ENCODE data around the gene CEACAM20.
"Not testable (repeated sequence)": the region's sequence is repeated elsewhere in the genome, so short reads cannot be mapped to it uniquely, and the experiment has no call there.

CEACAM20 gene

GRCh38 chr19:44529536-44529935 lies at the start of gene CEACAM20:
Gene CEACAM20 (minus strand): TSS chr19:44529675. CDS start chr19:44529509, 166 bp downstream.
- DNase-seq (ENCODE audit: low read depth, low spot score), result no peak

GRCh38 chr19:44577566-44577874 lies 48.0 kb upstream of the CEACAM20 start:
- DNase-seq (ENCODE audit: low read depth, low spot score), result no peak

GRCh38 chr19:44576843-44577565 lies 47.5 kb upstream of the CEACAM20 start:
- no peak for DNase-seq (ENCODE audit: low read depth, low spot score)

GRCh38 chr19:44575116-44575700 lies 45.7 kb upstream of the CEACAM20 start:
- DNase-seq (ENCODE audit: low read depth, low spot score), result no peak

GRCh38 chr19:44574186-44574950 lies 44.9 kb upstream of the CEACAM20 start:
- no peak for DNase-seq (ENCODE audit: low read depth, low spot score)

GRCh38 chr19:44573627-44574026 lies 44.2 kb upstream of the CEACAM20 start:
- DNase-seq (ENCODE audit: low read depth, low spot score), result no peak

- no peak for DNase-seq (ENCODE audit: low read depth, low spot score)
Measured at GRCh38 chr19:44573183-44573582, 43.7 kb upstream of the CEACAM20 start.

GRCh38 chr19:44572581-44572900 lies 43.1 kb upstream of the CEACAM20 start:
- DNase-seq (ENCODE audit: low read depth, low spot score), result no peak

GRCh38 chr19:44571830-44572580 lies 42.5 kb upstream of the CEACAM20 start:
- no peak for DNase-seq (ENCODE audit: low read depth, low spot score)

- DNase-seq (ENCODE audit: low read depth, low spot score), result peak; percentile 51
Measured at GRCh38 chr19:44570984-44571684, 41.7 kb upstream of the CEACAM20 start.

GRCh38 chr19:44570603-44570983 lies 41.1 kb upstream of the CEACAM20 start:
- no peak for DNase-seq (ENCODE audit: low read depth, low spot score)

GRCh38 chr19:44567745-44568144 lies 38.3 kb upstream of the CEACAM20 start:
- DNase-seq (ENCODE audit: low read depth, low spot score), result no peak

- no peak for DNase-seq (ENCODE audit: low read depth, low spot score)
Measured at GRCh38 chr19:44566984-44567383, 37.5 kb upstream of the CEACAM20 start.

- not testable (repeated sequence) for DNase-seq (ENCODE audit: low read depth, low spot score)
Measured at GRCh38 chr19:44563086-44563655, 33.7 kb upstream of the CEACAM20 start.

GRCh38 chr19:44557933-44558332 lies 28.5 kb upstream of the CEACAM20 start:
- no peak for DNase-seq (ENCODE audit: low read depth, low spot score)

GRCh38 chr19:44554641-44555246 lies 25.3 kb upstream of the CEACAM20 start:
- DNase-seq (ENCODE audit: low read depth, low spot score), result no peak

- no peak for DNase-seq (ENCODE audit: low read depth, low spot score)
Measured at GRCh38 chr19:44553478-44554171, 24.1 kb upstream of the CEACAM20 start.

GRCh38 chr19:44552324-44552723 lies 22.8 kb upstream of the CEACAM20 start:
- no peak for DNase-seq (ENCODE audit: low read depth, low spot score)

- no peak for DNase-seq (ENCODE audit: low read depth, low spot score)
Measured at GRCh38 chr19:44551850-44552249, 22.4 kb upstream of the CEACAM20 start.

- DNase-seq (ENCODE audit: low read depth, low spot score), result not testable (repeated sequence)
Measured at GRCh38 chr19:44550976-44551375, 21.5 kb upstream of the CEACAM20 start.
